ENCODE data around the gene TRPV5. TPM values are rescaled to one million over a fixed set of nuclear protein-coding genes. Genes with fewer than 3 reads are reported as not detected.

Gene TRPV5
- total RNA-seq, 4 donors from 2014 or later, result not detected

DNA sequence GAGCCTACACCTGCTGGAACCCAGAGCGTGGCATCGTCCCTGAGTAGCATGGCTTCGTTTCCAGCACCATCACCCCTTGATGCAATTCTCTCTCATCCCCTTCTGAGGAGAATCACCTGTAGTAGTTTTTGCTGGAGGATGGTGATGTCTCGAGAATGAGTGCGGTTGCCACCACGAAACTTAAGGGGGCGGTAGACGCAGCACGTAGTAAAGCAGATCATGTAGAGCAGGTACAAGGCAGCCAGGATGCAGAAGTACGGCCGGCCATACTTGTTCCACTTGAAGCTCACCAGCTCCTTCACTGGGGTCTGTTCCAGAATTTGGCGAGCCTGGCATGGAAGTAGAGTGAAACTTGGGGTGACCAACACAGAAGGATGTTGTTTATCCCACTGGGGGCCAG lies 8.1 kb downstream of the TRPV5 start:
- WGBS, result 77% methylated on average over 12 of the region's 12 CpGs
- no peak overlapping the region for H3K4me3 ChIP-seq
- no peak for TF ChIP-seq POLR2A (IDR thresholded peaks at IDR 0.05)
- TF ChIP-seq POLR2AphosphoS5 (IDR thresholded peaks at IDR 0.05), result no peak
- TF ChIP-seq, protein P1, sequence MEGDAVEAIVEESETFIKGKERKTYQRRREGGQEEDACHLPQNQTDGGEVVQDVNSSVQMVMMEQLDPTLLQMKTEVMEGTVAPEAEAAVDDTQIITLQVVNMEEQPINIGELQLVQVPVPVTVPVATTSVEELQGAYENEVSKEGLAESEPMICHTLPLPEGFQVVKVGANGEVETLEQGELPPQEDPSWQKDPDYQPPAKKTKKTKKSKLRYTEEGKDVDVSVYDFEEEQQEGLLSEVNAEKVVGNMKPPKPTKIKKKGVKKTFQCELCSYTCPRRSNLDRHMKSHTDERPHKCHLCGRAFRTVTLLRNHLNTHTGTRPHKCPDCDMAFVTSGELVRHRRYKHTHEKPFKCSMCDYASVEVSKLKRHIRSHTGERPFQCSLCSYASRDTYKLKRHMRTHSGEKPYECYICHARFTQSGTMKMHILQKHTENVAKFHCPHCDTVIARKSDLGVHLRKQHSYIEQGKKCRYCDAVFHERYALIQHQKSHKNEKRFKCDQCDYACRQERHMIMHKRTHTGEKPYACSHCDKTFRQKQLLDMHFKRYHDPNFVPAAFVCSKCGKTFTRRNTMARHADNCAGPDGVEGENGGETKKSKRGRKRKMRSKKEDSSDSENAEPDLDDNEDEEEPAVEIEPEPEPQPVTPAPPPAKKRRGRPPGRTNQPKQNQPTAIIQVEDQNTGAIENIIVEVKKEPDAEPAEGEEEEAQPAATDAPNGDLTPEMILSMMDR (IDR thresholded peaks at IDR 0.05), result no peak
- TF ChIP-seq EP300 (IDR thresholded peaks at IDR 0.05), result no peak

DNA sequence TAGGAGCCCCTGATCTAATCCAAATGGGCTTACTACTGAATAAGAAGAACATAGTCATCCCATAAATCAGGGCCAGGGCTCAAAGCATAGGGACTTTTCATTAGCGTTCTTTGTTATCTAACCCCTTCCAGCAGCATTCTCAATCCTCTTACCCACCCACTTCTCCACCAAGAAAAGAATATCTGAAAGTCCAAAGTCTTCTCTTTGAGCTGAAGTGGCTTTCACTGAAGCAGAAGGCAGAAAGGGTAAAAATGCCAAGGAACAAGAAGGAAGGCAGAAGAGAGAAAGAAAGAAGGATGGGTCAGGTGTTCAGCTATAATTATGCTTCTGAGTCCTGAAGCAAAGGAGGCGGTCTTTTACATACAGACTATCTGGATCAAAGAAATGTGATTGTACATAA lies 10.2 kb downstream of the TRPV5 start:
- Histone ChIP-seq H3K36me3 (no peaks in the 10 kb centered on the region), H3K4me3 (no peak overlapping the region), H3K9me3 (no peaks in the 10 kb centered on the region), H3K27ac (no peak overlapping the region), H3K4me1 (no peaks in the 10 kb centered on the region), H3K27me3 (peaks cover 5% of the 10 kb centered on the region)
- WGBS, result 44% methylated on average over 2 of the region's 2 CpGs
- DNase-seq (ENCODE audit: low spot score in 2 of 2), result no peak
- TF ChIP-seq EP300 (IDR thresholded peaks at IDR 0.05) (no peak), POLR2AphosphoS5 (IDR thresholded peaks at IDR 0.05) (no peak)

More for the DNA sequence above, 8.1 kb downstream of the TRPV5 start:
- Histone ChIP-seq H3K4me1 (no peaks in the 10 kb centered on the region), H3K9me3 (no peaks in the 10 kb centered on the region), H3K36me3 (no peaks in the 10 kb centered on the region), H3K27ac (no peak overlapping the region), H3K27me3 (no peaks in the 10 kb centered on the region)
- DNase-seq (ENCODE audit: low spot score in 2 of 2), result peak in 1 of 2 donors; percentile 43

DNA sequence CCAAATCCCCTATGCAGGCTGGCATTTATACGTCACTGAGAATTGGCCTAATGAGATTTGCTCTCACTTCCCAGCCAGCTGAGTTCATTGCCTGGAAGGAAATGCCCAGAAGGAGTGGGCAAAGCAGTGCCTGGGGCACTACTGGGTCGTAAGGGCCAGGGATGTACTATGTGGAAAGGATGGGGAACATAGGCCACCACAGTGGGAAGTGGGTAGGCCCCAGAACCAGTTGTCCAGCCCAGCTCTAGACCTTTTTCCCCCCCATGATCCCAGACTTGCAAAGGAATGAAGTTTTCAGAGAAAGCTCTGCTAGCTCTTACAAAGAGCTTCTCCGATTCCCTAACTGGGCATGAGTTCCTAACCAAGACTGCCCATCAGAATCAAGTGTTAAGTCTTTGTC lies 13.9 kb downstream of the TRPV5 start:
- Histone ChIP-seq H3K4me3 (no peak overlapping the region), H3K27ac (no peak overlapping the region), H3K9me3 (no peaks in the 10 kb centered on the region), H3K27me3 (peaks cover 5% of the 10 kb centered on the region), H3K4me1 (no peaks in the 10 kb centered on the region), H3K36me3 (no peaks in the 10 kb centered on the region)
- 79% methylated on average over 3 of the region's 3 CpGs for WGBS
- peak in 1 of 2 donors; percentile 15 for DNase-seq (ENCODE audit: low spot score in 2 of 2)
- TF ChIP-seq, protein P1 (IDR thresholded peaks at IDR 0.05), result no peak
- TF ChIP-seq POLR2A (IDR thresholded peaks at IDR 0.05), result no peak
- TF ChIP-seq POLR2AphosphoS5 (IDR thresholded peaks at IDR 0.05), result no peak
- TF ChIP-seq EP300 (IDR thresholded peaks at IDR 0.05), result no peak

DNA sequence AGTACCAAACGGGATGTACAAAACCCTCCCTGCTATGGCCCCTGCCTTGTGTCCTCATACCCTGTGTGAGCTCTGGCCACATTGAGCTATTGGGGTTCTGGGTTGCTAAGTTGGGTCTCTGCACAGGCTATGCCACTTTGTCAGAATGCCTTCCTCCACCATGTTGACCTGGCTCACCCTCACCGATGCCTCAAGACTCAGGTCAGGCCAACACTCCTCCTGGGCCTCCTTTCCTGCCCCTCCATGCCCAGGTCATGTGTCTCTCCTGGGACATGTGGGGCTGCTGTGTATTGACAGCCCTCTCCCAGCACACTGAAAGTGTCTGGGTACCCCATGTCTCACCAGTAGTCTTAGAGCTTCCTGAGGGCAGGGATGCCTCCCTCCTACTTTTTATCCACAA lies 14.6 kb downstream of the TRPV5 start:
- no peaks in the 10 kb centered on the region for H3K9me3 ChIP-seq
- peaks cover 5% of the 10 kb centered on the region for H3K27me3 ChIP-seq
- H3K36me3 ChIP-seq, result no peaks in the 10 kb centered on the region
- H3K4me3 ChIP-seq, result no peak overlapping the region
- peak in 1 of 2 donors; percentile 47 for DNase-seq (ENCODE audit: low spot score in 2 of 2)
- H3K27ac ChIP-seq, result no peak overlapping the region
- H3K4me1 ChIP-seq, result no peaks in the 10 kb centered on the region
- TF ChIP-seq, protein P1 (IDR thresholded peaks at IDR 0.05), result no peak
- TF ChIP-seq POLR2AphosphoS5 (IDR thresholded peaks at IDR 0.05), result no peak
- no peak for TF ChIP-seq EP300 (IDR thresholded peaks at IDR 0.05)
- TF ChIP-seq POLR2A (IDR thresholded peaks at IDR 0.05), result no peak
- 76% methylated on average over 2 of the region's 2 CpGs for WGBS

DNA sequence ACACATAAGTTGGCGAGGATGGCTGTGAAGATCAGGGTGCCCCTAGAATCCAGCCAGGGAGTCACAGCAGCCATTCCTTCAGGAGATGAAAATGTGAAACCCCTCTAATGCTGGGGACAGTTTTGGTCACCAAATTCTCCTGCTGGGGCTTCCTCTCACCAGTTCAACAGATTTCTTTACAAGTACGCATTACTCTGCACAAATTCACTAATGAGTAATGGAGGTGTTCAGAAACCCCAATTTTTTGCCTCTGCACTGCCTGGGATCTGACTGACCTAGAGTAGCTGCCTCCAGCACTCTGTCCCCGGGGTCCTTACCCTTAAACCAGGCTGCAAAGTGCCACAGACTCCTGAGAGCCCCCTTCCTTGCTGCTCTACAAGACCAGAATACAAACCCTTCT lies 16.1 kb downstream of the TRPV5 start:
- DNase-seq (ENCODE audit: low spot score in 2 of 2), result peak in 1 of 2 donors; percentile 9
- Histone ChIP-seq H3K4me1 (no peaks in the 10 kb centered on the region), H3K36me3 (no peaks in the 10 kb centered on the region), H3K27ac (no peak overlapping the region), H3K27me3 (peaks cover 5% of the 10 kb centered on the region), H3K4me3 (no peak overlapping the region), H3K9me3 (no peaks in the 10 kb centered on the region)
- no peak for TF ChIP-seq EP300 (IDR thresholded peaks at IDR 0.05)
- no peak for TF ChIP-seq POLR2AphosphoS5 (IDR thresholded peaks at IDR 0.05)
- WGBS, result 76% methylated on average over 3 of the region's 3 CpGs

DNA sequence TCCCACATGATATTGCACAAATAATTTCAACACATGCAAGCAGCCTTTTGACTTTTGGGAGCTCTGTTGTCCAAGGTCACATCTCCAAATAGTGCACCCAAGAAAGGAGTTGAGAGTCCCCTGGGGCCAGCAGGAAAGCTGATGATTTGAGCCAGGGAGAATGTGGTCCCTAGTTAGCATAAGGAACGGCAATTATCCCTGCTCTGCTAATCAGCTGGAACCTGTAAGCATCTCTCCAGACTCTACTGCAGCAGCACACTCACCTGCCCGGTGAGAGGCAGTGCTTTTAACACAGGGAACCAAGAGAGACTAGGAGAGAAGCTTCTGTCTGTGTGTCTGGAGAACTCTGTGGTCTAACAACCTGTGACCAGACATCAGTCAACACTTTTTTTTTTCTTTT lies 17.0 kb downstream of the TRPV5 start:
- no peak for TF ChIP-seq POLR2AphosphoS5 (IDR thresholded peaks at IDR 0.05)
- TF ChIP-seq POLR2A (IDR thresholded peaks at IDR 0.05), result no peak
- TF ChIP-seq, protein P1 (IDR thresholded peaks at IDR 0.05), result no peak
- no peak for TF ChIP-seq EP300 (IDR thresholded peaks at IDR 0.05)
- Histone ChIP-seq H3K4me3 (no peak overlapping the region), H3K27ac (no peak overlapping the region), H3K9me3 (no peaks in the 10 kb centered on the region), H3K4me1 (no peaks in the 10 kb centered on the region), H3K27me3 (peaks cover 5% of the 10 kb centered on the region), H3K36me3 (no peaks in the 10 kb centered on the region)
- peak in 1 of 2 donors; percentile 6 for DNase-seq (ENCODE audit: low spot score in 2 of 2)
- WGBS, result 67% methylated on average over 2 of the region's 2 CpGs
